ENCODE results near the gene EZH1.

DNA sequence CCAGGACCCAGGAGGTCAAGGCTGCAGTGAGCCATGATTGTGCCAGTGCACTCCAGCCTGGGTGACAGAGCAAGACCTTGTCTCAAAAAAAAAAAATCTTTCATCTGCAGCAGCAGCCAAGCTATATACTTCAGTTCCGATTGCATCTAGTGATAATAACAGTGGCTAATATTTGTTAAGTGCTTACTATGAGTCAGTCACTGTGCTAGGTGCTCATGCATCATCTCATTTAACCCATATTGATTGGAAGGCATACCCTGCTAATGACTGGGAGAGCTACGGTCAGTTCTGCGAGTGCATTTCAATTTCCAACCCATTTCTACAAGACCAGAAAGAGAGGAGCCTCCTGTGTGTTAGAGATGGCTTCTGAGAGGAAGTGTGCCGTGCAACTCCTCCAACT is 93.4 kb downstream of the EZH1 start:
- TF ChIP-seq, protein P1, sequence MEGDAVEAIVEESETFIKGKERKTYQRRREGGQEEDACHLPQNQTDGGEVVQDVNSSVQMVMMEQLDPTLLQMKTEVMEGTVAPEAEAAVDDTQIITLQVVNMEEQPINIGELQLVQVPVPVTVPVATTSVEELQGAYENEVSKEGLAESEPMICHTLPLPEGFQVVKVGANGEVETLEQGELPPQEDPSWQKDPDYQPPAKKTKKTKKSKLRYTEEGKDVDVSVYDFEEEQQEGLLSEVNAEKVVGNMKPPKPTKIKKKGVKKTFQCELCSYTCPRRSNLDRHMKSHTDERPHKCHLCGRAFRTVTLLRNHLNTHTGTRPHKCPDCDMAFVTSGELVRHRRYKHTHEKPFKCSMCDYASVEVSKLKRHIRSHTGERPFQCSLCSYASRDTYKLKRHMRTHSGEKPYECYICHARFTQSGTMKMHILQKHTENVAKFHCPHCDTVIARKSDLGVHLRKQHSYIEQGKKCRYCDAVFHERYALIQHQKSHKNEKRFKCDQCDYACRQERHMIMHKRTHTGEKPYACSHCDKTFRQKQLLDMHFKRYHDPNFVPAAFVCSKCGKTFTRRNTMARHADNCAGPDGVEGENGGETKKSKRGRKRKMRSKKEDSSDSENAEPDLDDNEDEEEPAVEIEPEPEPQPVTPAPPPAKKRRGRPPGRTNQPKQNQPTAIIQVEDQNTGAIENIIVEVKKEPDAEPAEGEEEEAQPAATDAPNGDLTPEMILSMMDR (IDR thresholded peaks at IDR 0.05) = no peak
- TF ChIP-seq POLR2AphosphoS5 (IDR thresholded peaks at IDR 0.05) = no peak

Measured in upper lobe of left lung (tissue), 4 donors.